OCI-LY1 (cell line): ENCODE measurements around the gene MYO19.

Source experiments
- CTCF ChIP-seq: fragments of 200-600 bp; sonication (generic), shearing (Covaris generic); IDR thresholded peaks from 2 replicates; pipeline ENCODE4 v1.5.1; 2017; ENCODE audit warnings: mild to moderate bottlenecking, antibody characterized with exemption, low read length, moderate library complexity, mixed read lengths
- EZH2 ChIP-seq: fragments of 200-600 bp; sonication (generic), shearing (Covaris generic); IDR thresholded peaks from 2 replicates; pipeline ENCODE4 v1.8.0; 2017; ENCODE audit warnings: borderline replicate concordance, mixed run types, mild to moderate bottlenecking, antibody characterized with exemption, low read length, moderate library complexity, mixed read lengths

GRCh38 chr17:36553459-36553858 lies 18.8 kb upstream of the MYO19 start:
- TF ChIP-seq CTCF (no peak), EZH2 (no peak)
